Measurements from ENCODE around the gene CCL19. TPM values are rescaled to one million over a fixed set of nuclear protein-coding genes. Genes with fewer than 3 reads are reported as not detected.

The CCL19 gene
- total and polyA plus RNA-seq, 2 experiments from 2014 or later, result not detected

DNA sequence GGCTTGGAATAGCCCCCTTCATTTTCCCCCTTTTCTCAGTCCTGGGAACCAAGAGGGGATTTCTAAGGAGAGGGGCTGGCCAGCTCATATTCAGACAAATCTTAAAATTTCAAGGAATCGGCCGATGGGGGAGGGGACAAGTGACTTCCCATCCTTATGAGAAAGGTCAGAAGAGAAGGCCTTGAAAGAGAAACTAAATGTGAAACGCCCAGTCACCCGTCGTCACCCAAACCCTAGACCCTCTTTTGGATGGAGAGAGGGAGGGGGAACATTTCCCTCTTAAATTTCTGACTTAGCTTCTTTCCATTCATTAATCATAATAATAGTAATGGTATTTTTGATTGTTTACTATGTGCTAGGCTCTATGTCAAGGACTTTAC is 850 bp upstream of the CCL19 start:
- no peak overlapping the region for H3K4me3 ChIP-seq
- ATAC-seq, result no peak
- no peaks in the 10 kb centered on the region for H3K9me2 ChIP-seq (ENCODE audit: insufficient read depth)
- peaks cover 1% of the 10 kb centered on the region for H3K27me3 Mint-ChIP-seq (ENCODE audit: insufficient read depth, low read depth, poor library complexity)
- no peak overlapping the region for H3K27ac ChIP-seq (ENCODE audit: low read depth)
- no peak overlapping the region for H3K4me3 Mint-ChIP-seq
- no peaks in the 10 kb centered on the region for H4K20me1 ChIP-seq (replicated peaks; ENCODE audit: insufficient read depth)
- peaks cover 7% of the 10 kb centered on the region for H3K4me1 ChIP-seq (ENCODE audit: insufficient read depth)
- H2AFZ ChIP-seq, result no peak overlapping the region
- peaks cover 14% of the 10 kb centered on the region for H3K4me1 Mint-ChIP-seq
- H3F3A ChIP-seq (replicated peaks; ENCODE audit: low read depth), result no peaks in the 10 kb centered on the region
- H3K27ac Mint-ChIP-seq, result no peak overlapping the region
- no peaks in the 10 kb centered on the region for H3K27me3 ChIP-seq (ENCODE audit: insufficient read depth)
- H3K4me2 ChIP-seq, result no peak overlapping the region
- TF ChIP-seq EZH2 (IDR thresholded peaks at IDR 0.05; ENCODE audit: low read depth, unreplicated experiment) (no peak), JUNB (IDR thresholded peaks at IDR 0.05; ENCODE audit: unreplicated experiment) (no peak), EZH2phosphoT487 (IDR thresholded peaks at IDR 0.05; ENCODE audit: unreplicated experiment) (no peak), ZNF114 (CRISPR knock-in tag; IDR thresholded peaks at IDR 0.05) (no peak), ZNF331 (CRISPR knock-in tag; IDR thresholded peaks at IDR 0.05; ENCODE audit: low read depth) (no peak), POLR2AphosphoS5 (IDR thresholded peaks at IDR 0.05; ENCODE audit: low read depth) (no peak), NANOG (IDR thresholded peaks at IDR 0.05; ENCODE audit: borderline replicate concordance) (no peak), CREB1 (CRISPR knock-in tag; IDR thresholded peaks at IDR 0.05; ENCODE audit: low read depth) (no peak), ETS1 (IDR thresholded peaks at IDR 0.05) (no peak), ZNF462 (CRISPR knock-in tag; IDR thresholded peaks at IDR 0.05) (no peak), STAT1 (IDR thresholded peaks at IDR 0.05; ENCODE audit: unreplicated experiment) (no peak)
- TF ChIP-seq, protein P1, sequence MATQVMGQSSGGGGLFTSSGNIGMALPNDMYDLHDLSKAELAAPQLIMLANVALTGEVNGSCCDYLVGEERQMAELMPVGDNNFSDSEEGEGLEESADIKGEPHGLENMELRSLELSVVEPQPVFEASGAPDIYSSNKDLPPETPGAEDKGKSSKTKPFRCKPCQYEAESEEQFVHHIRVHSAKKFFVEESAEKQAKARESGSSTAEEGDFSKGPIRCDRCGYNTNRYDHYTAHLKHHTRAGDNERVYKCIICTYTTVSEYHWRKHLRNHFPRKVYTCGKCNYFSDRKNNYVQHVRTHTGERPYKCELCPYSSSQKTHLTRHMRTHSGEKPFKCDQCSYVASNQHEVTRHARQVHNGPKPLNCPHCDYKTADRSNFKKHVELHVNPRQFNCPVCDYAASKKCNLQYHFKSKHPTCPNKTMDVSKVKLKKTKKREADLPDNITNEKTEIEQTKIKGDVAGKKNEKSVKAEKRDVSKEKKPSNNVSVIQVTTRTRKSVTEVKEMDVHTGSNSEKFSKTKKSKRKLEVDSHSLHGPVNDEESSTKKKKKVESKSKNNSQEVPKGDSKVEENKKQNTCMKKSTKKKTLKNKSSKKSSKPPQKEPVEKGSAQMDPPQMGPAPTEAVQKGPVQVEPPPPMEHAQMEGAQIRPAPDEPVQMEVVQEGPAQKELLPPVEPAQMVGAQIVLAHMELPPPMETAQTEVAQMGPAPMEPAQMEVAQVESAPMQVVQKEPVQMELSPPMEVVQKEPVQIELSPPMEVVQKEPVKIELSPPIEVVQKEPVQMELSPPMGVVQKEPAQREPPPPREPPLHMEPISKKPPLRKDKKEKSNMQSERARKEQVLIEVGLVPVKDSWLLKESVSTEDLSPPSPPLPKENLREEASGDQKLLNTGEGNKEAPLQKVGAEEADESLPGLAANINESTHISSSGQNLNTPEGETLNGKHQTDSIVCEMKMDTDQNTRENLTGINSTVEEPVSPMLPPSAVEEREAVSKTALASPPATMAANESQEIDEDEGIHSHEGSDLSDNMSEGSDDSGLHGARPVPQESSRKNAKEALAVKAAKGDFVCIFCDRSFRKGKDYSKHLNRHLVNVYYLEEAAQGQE (IDR thresholded peaks at IDR 0.05; ENCODE audit: unreplicated experiment), result no peak
- TF ChIP-seq, protein P2, sequence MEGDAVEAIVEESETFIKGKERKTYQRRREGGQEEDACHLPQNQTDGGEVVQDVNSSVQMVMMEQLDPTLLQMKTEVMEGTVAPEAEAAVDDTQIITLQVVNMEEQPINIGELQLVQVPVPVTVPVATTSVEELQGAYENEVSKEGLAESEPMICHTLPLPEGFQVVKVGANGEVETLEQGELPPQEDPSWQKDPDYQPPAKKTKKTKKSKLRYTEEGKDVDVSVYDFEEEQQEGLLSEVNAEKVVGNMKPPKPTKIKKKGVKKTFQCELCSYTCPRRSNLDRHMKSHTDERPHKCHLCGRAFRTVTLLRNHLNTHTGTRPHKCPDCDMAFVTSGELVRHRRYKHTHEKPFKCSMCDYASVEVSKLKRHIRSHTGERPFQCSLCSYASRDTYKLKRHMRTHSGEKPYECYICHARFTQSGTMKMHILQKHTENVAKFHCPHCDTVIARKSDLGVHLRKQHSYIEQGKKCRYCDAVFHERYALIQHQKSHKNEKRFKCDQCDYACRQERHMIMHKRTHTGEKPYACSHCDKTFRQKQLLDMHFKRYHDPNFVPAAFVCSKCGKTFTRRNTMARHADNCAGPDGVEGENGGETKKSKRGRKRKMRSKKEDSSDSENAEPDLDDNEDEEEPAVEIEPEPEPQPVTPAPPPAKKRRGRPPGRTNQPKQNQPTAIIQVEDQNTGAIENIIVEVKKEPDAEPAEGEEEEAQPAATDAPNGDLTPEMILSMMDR (conservative IDR thresholded peaks at IDR 0.05; ENCODE audit: low read depth in 2 of 2), result no peak
- no peaks in the 10 kb centered on the region for H3K79me2 ChIP-seq (replicated peaks; ENCODE audit: insufficient read depth)
- no peaks in the 10 kb centered on the region for H3K36me3 Mint-ChIP-seq (ENCODE audit: low read depth)
- no peak for DNase-seq (ENCODE audit: low spot score)
- no peaks in the 10 kb centered on the region for H3K36me3 ChIP-seq (ENCODE audit: insufficient read depth)
- H3K9me3 Mint-ChIP-seq, result no peaks in the 10 kb centered on the region

All from GM23338 (cell line).